Activated CD8-positive, alpha-beta T cell treated with anti-CD3 and anti-CD28 coated beads for 36 hours (primary cell): Measurements from ENCODE around the gene EIF1. TPM values are rescaled to one million over a fixed set of nuclear protein-coding genes. Genes with fewer than 3 reads are reported as not detected.
"Not testable (repeated sequence)": the region's sequence is repeated elsewhere in the genome, so short reads cannot be mapped to it uniquely, and the experiment has no call there.

Experiments used
- ATAC-seq: fragments of 200-7000 bp; cut with Tn5 transposase; one replicate; pipeline ENCODE4 v1.10.0; 2021; ENCODE audit warnings: mild to moderate bottlenecking, moderate library complexity
- CTCF ChIA-PET: fragments of 350-600 bp; sonication (Branson Sonifier 250); formaldehyde crosslinking; loops from one replicate; lab custom pipeline; 2021; ENCODE audit warnings: antibody characterized with exemption; lab: Charles Lee
- POLR2A ChIA-PET: fragments of 350-600 bp; sonication (Branson Sonifier 250); formaldehyde crosslinking; loops from one replicate; lab custom pipeline; 2021; ENCODE audit warnings: antibody characterized with exemption; lab: Charles Lee
- DNase-seq: peaks from one replicate; pipeline ENCODE4 v3.0.0-alpha.2; 2020
- H3K27ac Mint-ChIP-seq: one replicate; pipeline ENCODE4 v1.8.0; 2021; ENCODE audit warnings: mild to moderate bottlenecking, mixed read lengths
- H3K27me3 Mint-ChIP-seq: one replicate; pipeline ENCODE4 v1.8.0; 2021; ENCODE audit warnings: mixed read lengths
- H3K36me3 Mint-ChIP-seq: one replicate; pipeline ENCODE4 v1.8.0; 2021; ENCODE audit warnings: low read depth, mixed read lengths
- H3K4me1 Mint-ChIP-seq: one replicate; pipeline ENCODE4 v1.8.0; 2021; ENCODE audit warnings: low read depth, mixed read lengths
- H3K4me3 Mint-ChIP-seq: one replicate; pipeline ENCODE4 v1.8.0; 2021; ENCODE audit warnings: mild to moderate bottlenecking, moderate library complexity, mixed read lengths
- H3K9me3 Mint-ChIP-seq: one replicate; pipeline ENCODE4 v1.8.0; 2021; ENCODE audit warnings: mixed read lengths
- intact Hi-C: fragments of 100-400 bp; cut with micrococcal nuclease; formaldehyde crosslinking; loops from one replicate; pipeline ENCODE4 v1.10.0; 2022
- total RNA-seq, 2 experiments: library from RNA; stranded (reverse); gene quantifications; one replicate each; pipeline ENCODE4 v1.2.3, GENCODE V29; 2021
- TF ChIP-seq, protein P1 (sequence below): fragments of 200-600 bp; IDR thresholded peaks from one replicate; pipeline ENCODE4 v1.8.0; 2022; ENCODE audit warnings: antibody characterized with exemption, mild to moderate bottlenecking

Gene EIF1
- total RNA-seq, result 100 to 1,000 TPM; 924 to 930 TPM

DNA sequence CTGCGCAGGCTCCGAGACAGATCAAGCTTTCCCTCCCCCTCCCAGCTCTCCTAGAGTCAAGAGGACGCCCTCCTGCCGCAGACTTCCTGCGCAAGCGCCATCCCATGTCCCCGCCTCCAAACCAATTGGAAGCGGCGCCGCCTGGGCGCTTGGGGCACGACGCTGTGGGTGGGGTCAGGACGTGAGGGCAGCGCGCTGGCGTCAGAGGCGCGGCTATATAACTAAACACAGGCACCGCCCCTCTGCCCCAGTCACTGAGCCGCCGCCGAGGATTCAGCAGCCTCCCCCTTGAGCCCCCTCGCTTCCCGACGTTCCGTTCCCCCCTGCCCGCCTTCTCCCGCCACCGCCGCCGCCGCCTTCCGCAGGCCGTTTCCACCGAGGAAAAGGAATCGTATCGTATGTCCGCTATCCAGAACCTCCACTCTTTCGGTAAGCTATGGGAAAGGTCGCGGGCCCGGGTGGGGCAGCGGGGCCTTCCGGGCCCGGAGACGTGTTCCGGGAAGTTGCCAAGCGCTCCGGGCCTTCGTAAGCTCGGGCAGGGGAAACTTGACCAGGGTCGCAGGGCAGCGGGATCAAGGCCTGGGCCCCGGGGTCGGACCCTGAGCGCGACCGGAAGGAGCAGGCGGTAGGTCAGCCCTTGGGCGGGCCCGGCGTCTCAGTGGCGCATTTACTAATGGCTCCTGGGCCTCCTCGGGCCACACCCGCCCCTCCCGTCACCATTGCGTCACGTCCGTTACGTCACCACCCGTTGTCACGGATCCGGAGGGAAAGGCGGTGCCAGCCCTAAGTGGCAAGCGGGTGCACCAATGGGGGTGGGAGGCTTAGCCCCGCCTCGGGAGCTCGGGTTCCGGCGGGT, at the start of gene EIF1:
Gene EIF1, plus strand, starts transcription at position 245 of the 856 bp plus-strand sequence. Its CDS starts 154 bp downstream, at position 399.
- intact Hi-C loops, result no loop called here
- H3K27me3 Mint-ChIP-seq, result no peaks in the 10 kb centered on the region
- ChIA-PET POLR2A (interaction anchor here (0.6 to 8.4 kb wide), 23 partner anchors 10 to 1129 kb away, joined by 3 to 182 read pairs (median 5); partner anchors contain the start of genes ACLY and KLHL11), CTCF (interaction anchor here (0.6 to 9.4 kb wide), 11 partner anchors 10 to 493 kb away, joined by 3 to 117 read pairs (median 6); partner anchors contain the start of gene JUP)
- H3K4me3 Mint-ChIP-seq, result peak within 1 kb of the TSS; percentile 97
- peaks cover 45% of the 10 kb centered on the region for H3K36me3 Mint-ChIP-seq
- peak within 1 kb of the TSS; percentile 93 for H3K27ac Mint-ChIP-seq
- DNase-seq (peak; percentile 100), ATAC-seq (peak; percentile 77)
- H3K4me1 Mint-ChIP-seq, result peaks cover 26% of the 10 kb centered on the region
- TF ChIP-seq, protein P1, sequence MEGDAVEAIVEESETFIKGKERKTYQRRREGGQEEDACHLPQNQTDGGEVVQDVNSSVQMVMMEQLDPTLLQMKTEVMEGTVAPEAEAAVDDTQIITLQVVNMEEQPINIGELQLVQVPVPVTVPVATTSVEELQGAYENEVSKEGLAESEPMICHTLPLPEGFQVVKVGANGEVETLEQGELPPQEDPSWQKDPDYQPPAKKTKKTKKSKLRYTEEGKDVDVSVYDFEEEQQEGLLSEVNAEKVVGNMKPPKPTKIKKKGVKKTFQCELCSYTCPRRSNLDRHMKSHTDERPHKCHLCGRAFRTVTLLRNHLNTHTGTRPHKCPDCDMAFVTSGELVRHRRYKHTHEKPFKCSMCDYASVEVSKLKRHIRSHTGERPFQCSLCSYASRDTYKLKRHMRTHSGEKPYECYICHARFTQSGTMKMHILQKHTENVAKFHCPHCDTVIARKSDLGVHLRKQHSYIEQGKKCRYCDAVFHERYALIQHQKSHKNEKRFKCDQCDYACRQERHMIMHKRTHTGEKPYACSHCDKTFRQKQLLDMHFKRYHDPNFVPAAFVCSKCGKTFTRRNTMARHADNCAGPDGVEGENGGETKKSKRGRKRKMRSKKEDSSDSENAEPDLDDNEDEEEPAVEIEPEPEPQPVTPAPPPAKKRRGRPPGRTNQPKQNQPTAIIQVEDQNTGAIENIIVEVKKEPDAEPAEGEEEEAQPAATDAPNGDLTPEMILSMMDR, result no peak
- H3K9me3 Mint-ChIP-seq, result no peaks in the 10 kb centered on the region

- DNase-seq (no peak), ATAC-seq (no peak)
- Mint-ChIP-seq H3K4me3 (no peak overlapping the region), H3K36me3 (no peaks in the 10 kb centered on the region), H3K4me1 (no peaks in the 10 kb centered on the region), H3K9me3 (no peaks in the 10 kb centered on the region), H3K27me3 (no peaks in the 10 kb centered on the region), H3K27ac (no peak overlapping the region)
- intact Hi-C loops, result loop anchor here (10.0 kb wide), 1 partner anchor 734 kb away; no protein-coding TSS in a partner anchor
- TF ChIP-seq, protein P1, result no peak
- ChIA-PET CTCF (interaction anchor here (15.9 kb wide), 1 partner anchor 26 kb away, joined by 435 read pairs; no protein-coding TSS in a partner anchor), POLR2A (no interaction called here)
Measured at GRCh38 chr17:41638941-41639340, 49.7 kb upstream of the EIF1 start.

- no peak for ATAC-seq
- Mint-ChIP-seq H3K36me3 (no peaks in the 10 kb centered on the region), H3K4me1 (no peaks in the 10 kb centered on the region), H3K9me3 (no peaks in the 10 kb centered on the region), H3K27ac (no peak overlapping the region), H3K4me3 (no peak overlapping the region), H3K27me3 (no peaks in the 10 kb centered on the region)
- TF ChIP-seq, protein P1, result no peak
- ChIA-PET POLR2A (interaction anchor here (0.6 kb wide), 1 partner anchor 48 kb away, joined by 3 read pairs; no protein-coding TSS in a partner anchor), CTCF (interaction anchor here (1.5 to 15.9 kb wide), 3 partner anchors 9 to 91 kb away, joined by 7 to 435 read pairs (median 7); no protein-coding TSS in a partner anchor)
- intact Hi-C loops, result loop anchor here (10.0 kb wide), 1 partner anchor 735 kb away; no protein-coding TSS in a partner anchor
- DNase-seq, result no peak
Measured at GRCh38 chr17:41639492-41640473, 48.9 kb upstream of the EIF1 start.

GRCh38 chr17:41640596-41640995, 48.1 kb upstream of the EIF1 start:
- ATAC-seq, POLR2A ChIA-PET, H3K4me3 Mint-ChIP-seq, H3K27me3 Mint-ChIP-seq, DNase-seq, H3K27ac Mint-ChIP-seq, intact Hi-C loops, H3K4me1 Mint-ChIP-seq, H3K36me3 Mint-ChIP-seq, H3K9me3 Mint-ChIP-seq: not testable (repeated sequence)
- CTCF ChIA-PET, result interaction anchor here (1.5 to 15.9 kb wide), 3 partner anchors 9 to 92 kb away, joined by 7 to 435 read pairs (median 7); no protein-coding TSS in a partner anchor
